H1 (cell line): Measurements from ENCODE around the gene ZNF516. TPM values are rescaled to one million over a fixed set of nuclear protein-coding genes. Genes with fewer than 3 reads are reported as not detected.

Source experiments
- CTCF ChIA-PET: fragments of 300-600 bp; sonication (Branson Sonifier 250); formaldehyde crosslinking; loops from one replicate; lab custom pipeline; 2021; ENCODE audit not compliant: partially characterized antibody; lab: Charles Lee
- POLR2A ChIA-PET: fragments of 300-600 bp; sonication (Branson Sonifier 250); formaldehyde crosslinking; loops from one replicate; lab custom pipeline; 2021; ENCODE audit warnings: inconsistent platforms; ENCODE audit not compliant: partially characterized antibody; lab: Charles Lee
- DNase-seq, 2 experiments: peaks; one replicate each; pipeline versions ENCODE4 v3.0.0 to v3.0.0-alpha.2; 2010 to 2022; ENCODE audit warnings: low spot score in 2 of 2, low read depth in 1 of 2, mixed read lengths in 1 of 2
- FAIRE-seq: peaks from 2 replicates; lab custom pipeline; 2011; peaks lifted over from hg19 to GRCh38; lab: Jason Lieb, UNC
- H2AFZ ChIP-seq: 2 replicates; pipeline ENCODE4 v1.8.1; 2012; ENCODE audit warnings: low read length, inconsistent platforms
- H2AK5ac ChIP-seq: 2 replicates; pipeline ENCODE4 v1.6.1; 2013; ENCODE audit warnings: low read depth, low read length
- H2BK120ac ChIP-seq: replicated peaks from 2 replicates; pipeline ENCODE3; 2013; ENCODE audit warnings: low read depth, low read length, inconsistent platforms
- H2BK12ac ChIP-seq: 2 replicates; pipeline ENCODE4 v1.6.1; 2013; ENCODE audit warnings: low read depth, low read length
- H2BK15ac ChIP-seq: 2 replicates; pipeline ENCODE4 v1.6.1; 2013; ENCODE audit warnings: low read length
- H2BK20ac ChIP-seq: 2 replicates; pipeline ENCODE4 v1.6.1; 2013; ENCODE audit warnings: low read length
- H2BK5ac ChIP-seq: 2 replicates; pipeline ENCODE4 v1.6.1; 2013; ENCODE audit warnings: low read depth, low read length
- H3K14ac ChIP-seq: 2 replicates; pipeline ENCODE4 v1.6.1; 2013; ENCODE audit warnings: inconsistent platforms; ENCODE audit not compliant: insufficient read length
- H3K18ac ChIP-seq: 2 replicates; pipeline ENCODE4 v1.6.1; 2013; ENCODE audit warnings: low read length; ENCODE audit errors: extremely low read depth
- H3K23ac ChIP-seq: 2 replicates; pipeline ENCODE4 v1.6.1; 2013; ENCODE audit warnings: inconsistent platforms; ENCODE audit not compliant: insufficient read length
- H3K23me2 ChIP-seq: 2 replicates; pipeline ENCODE4 v1.6.1; 2013; ENCODE audit warnings: low read depth, low read length
- H3K27ac ChIP-seq: 2 replicates; pipeline ENCODE4 v1.6.1; 2011; ENCODE audit warnings: low read depth, low read length, inconsistent platforms
- H3K27me3 ChIP-seq, 4 experiments: replicated peaks in 1 of 4; 1 replicate in 1 of 4; 2 replicates in 3 of 4; pipeline versions ENCODE4 v1.6.1 to v1.8.1; 2011 to 2013; ENCODE audit warnings: low read length in 3 of 4, mild to moderate bottlenecking in 3 of 4, inconsistent platforms in 2 of 4, mixed read lengths in 2 of 4, moderate library complexity in 1 of 4; ENCODE audit not compliant: control insufficient read depth in 3 of 4, insufficient read depth in 3 of 4; ENCODE audit errors: extremely low read depth in 1 of 4
- H3K36me3 ChIP-seq, 4 experiments: 2 replicates each; pipeline versions ENCODE4 v1.6.1 to v1.8.1; 2011 to 2013; ENCODE audit warnings: mild to moderate bottlenecking in 4 of 4, low read length in 3 of 4, moderate library complexity in 2 of 4, control low read depth in 1 of 4, inconsistent platforms in 1 of 4; ENCODE audit not compliant: insufficient read depth in 4 of 4, control insufficient read depth in 2 of 4
- H3K4ac ChIP-seq: replicated peaks from 2 replicates; pipeline ENCODE3; 2013; ENCODE audit warnings: low read length, low read depth, mixed read lengths, inconsistent platforms; ENCODE audit not compliant: insufficient read length
- H3K4me1 ChIP-seq, 4 experiments: replicated peaks in 1 of 4; 1 replicate in 1 of 4; 2 replicates in 3 of 4; pipeline versions ENCODE4 v1.6.1 to v1.8.1; 2011 to 2013; ENCODE audit warnings: low read length in 3 of 4, inconsistent platforms in 2 of 4, mixed read lengths in 1 of 4; ENCODE audit not compliant: insufficient read depth in 4 of 4, control insufficient read depth in 3 of 4
- H3K4me2 ChIP-seq, 2 experiments: 2 replicates each; pipeline versions ENCODE4 v1.6.1 to v1.8.1; 2011 to 2013; ENCODE audit warnings: low read depth in 2 of 2, low read length in 2 of 2, control low read depth in 1 of 2, inconsistent platforms in 1 of 2, mild to moderate bottlenecking in 1 of 2; ENCODE audit not compliant: insufficient read depth in 1 of 2
- H3K4me3 ChIP-seq, 4 experiments: fragments of 200-600, 300-600 bp in 1 of 4; sonication (generic), shearing (Covaris generic), sonication (Bioruptor Twin) in 1 of 4; 2 replicates each; pipeline versions ENCODE4 v1.5.1 to v1.8.1; 2011 to 2016; ENCODE audit warnings: low read length in 4 of 4, low read depth in 3 of 4, control low read depth in 2 of 4, inconsistent platforms in 2 of 4, mild to moderate bottlenecking in 2 of 4, mixed read lengths in 1 of 4, moderate library complexity in 1 of 4; ENCODE audit not compliant: insufficient read depth in 2 of 4; ENCODE audit errors: extremely low read depth in 1 of 4
- H3K56ac ChIP-seq: replicated peaks from 2 replicates; pipeline ENCODE3; 2013; ENCODE audit warnings: low read depth, mild to moderate bottlenecking, mixed read lengths, low read length, inconsistent platforms; ENCODE audit not compliant: insufficient read length
- H3K79me1 ChIP-seq: 2 replicates; pipeline ENCODE4 v1.6.1; 2013; ENCODE audit warnings: low read depth, low read length, control low read depth
- H3K79me2 ChIP-seq, 2 experiments: 2 replicates each; pipeline versions ENCODE4 v1.6.1 to v1.8.1; 2012 to 2013; ENCODE audit warnings: low read length in 2 of 2, mild to moderate bottlenecking in 2 of 2, inconsistent platforms in 1 of 2; ENCODE audit not compliant: insufficient read depth in 2 of 2, control insufficient read depth in 1 of 2
- H3K9ac ChIP-seq, 4 experiments: replicated peaks in 1 of 4; 1 replicate in 1 of 4; 2 replicates in 3 of 4; pipeline versions ENCODE4 v1.6.1 to v1.8.1; 2011 to 2013; ENCODE audit warnings: low read depth in 3 of 4, low read length in 3 of 4, control low read depth in 2 of 4, mild to moderate bottlenecking in 2 of 4, moderate library complexity in 2 of 4, inconsistent platforms in 1 of 4; ENCODE audit errors: extremely low read depth in 1 of 4
- H3K9me3 ChIP-seq, 2 experiments: 2 replicates each; pipeline versions ENCODE4 v1.6.1 to v1.8.1; 2012 to 2013; ENCODE audit warnings: mild to moderate bottlenecking in 2 of 2, moderate library complexity in 2 of 2, control low read depth in 1 of 2, inconsistent platforms in 1 of 2, low read depth in 1 of 2, low read length in 1 of 2, mixed read lengths in 1 of 2; ENCODE audit not compliant: insufficient read depth in 2 of 2
- H4K20me1 ChIP-seq, 2 experiments: replicated peaks in 1 of 2; 2 replicates each; pipeline versions ENCODE3 to v1.8.1; 2011 to 2013; ENCODE audit warnings: inconsistent platforms in 2 of 2, low read length in 2 of 2, mild to moderate bottlenecking in 1 of 2; ENCODE audit not compliant: insufficient read depth in 2 of 2, control insufficient read depth in 1 of 2
- H4K5ac ChIP-seq: 2 replicates; pipeline ENCODE4 v1.6.1; 2013; ENCODE audit warnings: low read length, low read depth, mixed read lengths, inconsistent platforms; ENCODE audit not compliant: insufficient read length
- H4K8ac ChIP-seq: 2 replicates; pipeline ENCODE4 v1.8.0; 2013; ENCODE audit warnings: mild to moderate bottlenecking, moderate library complexity, low read length, inconsistent platforms; ENCODE audit not compliant: insufficient read depth; ENCODE audit errors: extremely low read depth
- H4K91ac ChIP-seq: replicated peaks from 2 replicates; pipeline ENCODE3; 2013; ENCODE audit warnings: low read length, mixed read lengths, inconsistent platforms; ENCODE audit not compliant: insufficient read length
- CBX8 ChIP-seq: fragments of 300-800, 300-1000 bp; sonication (generic); IDR thresholded peaks from 2 replicates; pipeline ENCODE4 v1.7.1; 2016; ENCODE audit warnings: low read depth, low read length, borderline replicate concordance
- GTF2F1 ChIP-seq: IDR thresholded peaks from 2 replicates; pipeline ENCODE4 v1.6.1; 2012; ENCODE audit warnings: low read depth, low read length, improper control_type of control experiment, borderline replicate concordance
- KDM1A ChIP-seq: fragments of 200-600, 300-600 bp; sonication (generic); IDR thresholded peaks from 2 replicates; pipeline ENCODE4 v1.7.1; 2016; ENCODE audit warnings: mild to moderate bottlenecking, low read length, borderline replicate concordance
- KDM5A ChIP-seq: fragments of 200-600 bp; IDR thresholded peaks from 2 replicates; pipeline ENCODE4 v1.7.1; 2012; ENCODE audit warnings: mild to moderate bottlenecking, low read length, inconsistent platforms, mixed read lengths
- PHF8 ChIP-seq: fragments of 200-600 bp; sonication (generic); conservative IDR thresholded peaks from 2 replicates; pipeline ENCODE4 v1.7.1; 2012; ENCODE audit warnings: low read depth, mild to moderate bottlenecking, inconsistent platforms, low read length, moderate library complexity
- RBBP5 ChIP-seq: IDR thresholded peaks from 2 replicates; pipeline ENCODE4 v1.7.1; 2012; ENCODE audit warnings: low read depth, mild to moderate bottlenecking, inconsistent platforms, low read length, moderate library complexity, borderline replicate concordance
- SP4 ChIP-seq: IDR thresholded peaks from 2 replicates; pipeline ENCODE4 v1.6.1; 2012; ENCODE audit warnings: low read length, inconsistent platforms
- SRF ChIP-seq: IDR thresholded peaks from 2 replicates; pipeline ENCODE4 v1.6.1; 2011; ENCODE audit warnings: mild to moderate bottlenecking, low read depth, low read length, moderate library complexity
- TAF7 ChIP-seq: optimal IDR thresholded peaks from 2 replicates; pipeline ENCODE3; 2011; ENCODE audit warnings: low read depth, mild to moderate bottlenecking, inconsistent platforms, low read length, moderate library complexity, borderline replicate concordance
- TCF12 ChIP-seq: IDR thresholded peaks from 2 replicates; pipeline ENCODE4 v1.6.1; 2011; ENCODE audit warnings: low read depth, mild to moderate bottlenecking, low read length
- WGBS, 2 experiments: shearing (Covaris generic) in 1 of 2; methylation state at CpG; one replicate each; pipeline versions ENCODE4 v1.1.6 to v1.1.7; 2013 to 2015; ENCODE audit warnings: low lambda C conversion rate in 2 of 2, mixed read lengths in 2 of 2, inconsistent platforms in 1 of 2, low coverage in 1 of 2, missing lambda C conversion rate in 1 of 2; ENCODE audit not compliant: insufficient replicate concordance in 2 of 2, insufficient coverage in 1 of 2, insufficient read length in 1 of 2; ENCODE audit errors: extremely low coverage in 1 of 2, missing lambda C conversion rate in 1 of 2; 5-methylcytosine and 5-hydroxymethylcytosine counted together
- polyA plus RNA-seq, 7 experiments: library from polyadenylated mRNA; depleted of rRNA in 3 of 7; stranded (reverse) in 5 of 7; unstranded in 2 of 7; fragments of >200 nt in 5 of 7; fragments of 200-250 nt in 2 of 7; gene quantifications; 1 replicate in 5 of 7; 2 replicates in 1 of 7; 4 replicates in 1 of 7; pipeline versions ENCODE4 v1.2.1 to v1.2.3, GENCODE V29; 2011 to 2013; ENCODE audit warnings: missing spikeins in 2 of 7, mixed read lengths in 2 of 7
- total RNA-seq: library from RNA; stranded (reverse); fragmentation: NEBNext Ultra II Directional; extraction: Animal tissue kit (Norgen Biotek cat#: 25700); gene quantifications from 2 replicates; pipeline ENCODE4 v1.2.1, GENCODE V29; 2021

The ZNF516 gene
- total and polyA plus RNA-seq, 2 of the 8 experiments (the other 6 are each of a cell fraction or from before 2014, with no cell fraction given) = 7.3 to 17.0 TPM

- Histone ChIP-seq H3K4me2 (no peak overlapping the region), H4K91ac (no peak overlapping the region), H3K23me2 (peaks cover 4% of the 10 kb centered on the region; the same call in 1 of the 2 replicates), H3K9me3 (no peaks in the 10 kb centered on the region), H3K9ac (no peak overlapping the region), H2AFZ (no peak overlapping the region), H2AK5ac (no peak overlapping the region), H2BK12ac (no peak overlapping the region), H2BK20ac (no peak overlapping the region), H2BK120ac (no peak overlapping the region), H3K4ac (no peak overlapping the region), H4K20me1 (peaks cover 1 to 6% of the 10 kb centered on the region in 2 experiments), H3K14ac (no peak overlapping the region), H2BK5ac (no peak overlapping the region), H4K8ac (no peak overlapping the region), H3K23ac (no peak overlapping the region), H3K27me3 (no peaks in the 10 kb centered on the region), H3K4me1 (peaks cover 0 to 9% (median 1%) of the 10 kb centered on the region in 4 experiments; a peak in 2 of 7 replicates), H4K5ac (no peak overlapping the region), H3K79me1 (peaks cover 7% of the 10 kb centered on the region), H3K56ac (no peak overlapping the region), H2BK15ac (no peak overlapping the region; the same call in 1 of the 2 replicates), H3K4me3 (no peak overlapping the region), H3K36me3 (peaks cover 0 to 4% (median 0%) of the 10 kb centered on the region in 4 experiments; a peak in 1 of 8 replicates), H3K27ac (no peak overlapping the region), H3K79me2 (peaks cover 6 to 9% of the 10 kb centered on the region in 2 experiments), H3K18ac (no peak overlapping the region)
- CTCF ChIA-PET = interaction anchor here (0.6 to 3.0 kb wide), 4 partner anchors 10 to 197 kb away, joined by 3 to 19 read pairs (median 6); no protein-coding TSS in a partner anchor
- POLR2A ChIA-PET = no interaction called here
- DNase-seq = peak in 1 of 2 experiments; percentile 22
- 90% methylated on average over 17 of the region's 17 CpGs; no CpG with 5 or more reads in 1 of the 2 experiments for WGBS, 2 experiments
- TF ChIP-seq TAF7 (no peak), SRF (no peak), RBBP5 (no peak), KDM5A (no peak), GTF2F1 (no peak), CBX8 (no peak), KDM1A (no peak), TCF12 (no peak), SP4 (no peak), PHF8 (no peak)
- FAIRE-seq = no peak
Observed at GRCh38 chr18:76414936-76415621, 80.0 kb downstream of the ZNF516 start.
